ENCODE measurements around the gene NOS1. TPM values are rescaled to one million over a fixed set of nuclear protein-coding genes. Genes with fewer than 3 reads are reported as not detected.

The NOS1 gene
- not detected for total RNA-seq

GRCh38 chr12:117361347-117361751, at the start of gene NOS1:
Gene NOS1, minus strand, starts transcription at chr12:117361626. Its CDS starts 30,557 bp downstream, at chr12:117331069.

GRCh38 chr12:117190210-117190781, 171.1 kb downstream of the NOS1 start, which contains the start of gene FBXO21:
Gene FBXO21, minus strand, starts transcription at chr12:117190470. Its CDS starts 14 bp downstream, at chr12:117190456.

Other genes with a start within 250 kb of the NOS1 start
- gene FBXO21, start 171.2 kb downstream of the NOS1 start, total RNA-seq: 10 to 100 TPM; 29.6 to 46.6 TPM